C4-2B (cell line): ENCODE measurements around the gene TFEB.
A peak's percentile ranks its signal among the peaks of the same experiment; 100 is the strongest.

Experiments used
- H3K27ac ChIP-seq: fragments of 450-650 bp; 2 replicates; pipeline ENCODE4 v1.5.1; 2017
- ZFX ChIP-seq: fragments of 450-650 bp; IDR thresholded peaks from 2 replicates; pipeline ENCODE4 v1.6.1; 2017
- TF ChIP-seq, protein P1 (sequence below): fragments of 450-650 bp; conservative IDR thresholded peaks from 2 replicates; pipeline ENCODE4 v1.5.1; 2017; ENCODE audit warnings: mild to moderate bottlenecking

TFEB gene

GRCh38 chr6:41654698-41655151 lies 80.7 kb downstream of the TFEB start:
- TF ChIP-seq, protein P1, sequence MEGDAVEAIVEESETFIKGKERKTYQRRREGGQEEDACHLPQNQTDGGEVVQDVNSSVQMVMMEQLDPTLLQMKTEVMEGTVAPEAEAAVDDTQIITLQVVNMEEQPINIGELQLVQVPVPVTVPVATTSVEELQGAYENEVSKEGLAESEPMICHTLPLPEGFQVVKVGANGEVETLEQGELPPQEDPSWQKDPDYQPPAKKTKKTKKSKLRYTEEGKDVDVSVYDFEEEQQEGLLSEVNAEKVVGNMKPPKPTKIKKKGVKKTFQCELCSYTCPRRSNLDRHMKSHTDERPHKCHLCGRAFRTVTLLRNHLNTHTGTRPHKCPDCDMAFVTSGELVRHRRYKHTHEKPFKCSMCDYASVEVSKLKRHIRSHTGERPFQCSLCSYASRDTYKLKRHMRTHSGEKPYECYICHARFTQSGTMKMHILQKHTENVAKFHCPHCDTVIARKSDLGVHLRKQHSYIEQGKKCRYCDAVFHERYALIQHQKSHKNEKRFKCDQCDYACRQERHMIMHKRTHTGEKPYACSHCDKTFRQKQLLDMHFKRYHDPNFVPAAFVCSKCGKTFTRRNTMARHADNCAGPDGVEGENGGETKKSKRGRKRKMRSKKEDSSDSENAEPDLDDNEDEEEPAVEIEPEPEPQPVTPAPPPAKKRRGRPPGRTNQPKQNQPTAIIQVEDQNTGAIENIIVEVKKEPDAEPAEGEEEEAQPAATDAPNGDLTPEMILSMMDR, result no peak
- TF ChIP-seq ZFX, result no peak
- H3K27ac ChIP-seq, result no peak overlapping the region

DNA sequence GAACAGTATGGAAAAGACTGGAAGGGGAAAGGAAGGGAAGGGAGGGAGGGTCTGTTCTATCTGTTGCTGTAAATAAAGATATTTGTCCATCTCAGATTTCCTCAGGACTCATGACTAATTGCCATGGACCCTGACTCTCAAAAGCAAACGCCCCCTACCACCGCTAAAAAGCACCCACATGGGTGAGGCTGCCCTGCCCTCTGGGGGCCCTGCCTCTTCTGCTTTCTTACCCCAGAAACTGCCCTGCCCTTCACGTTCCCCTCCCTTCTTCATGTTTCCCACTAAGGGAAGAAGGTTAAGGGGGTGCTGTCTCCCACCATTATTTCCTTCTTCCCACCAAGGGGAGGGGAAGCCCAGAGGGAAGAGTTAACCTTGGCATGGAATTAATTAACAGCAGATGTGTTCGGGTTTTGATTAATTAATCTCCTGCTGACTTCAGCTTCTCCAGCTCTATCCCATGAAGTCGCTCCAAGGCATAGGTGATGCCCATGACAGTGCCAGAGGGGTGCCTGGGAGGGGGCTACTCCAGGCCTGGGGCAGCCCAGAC lies 81.2 kb downstream of the TFEB start:
- TF ChIP-seq ZFX, result no peak
- TF ChIP-seq, protein P1, result no peak
- no peak overlapping the region for H3K27ac ChIP-seq

DNA sequence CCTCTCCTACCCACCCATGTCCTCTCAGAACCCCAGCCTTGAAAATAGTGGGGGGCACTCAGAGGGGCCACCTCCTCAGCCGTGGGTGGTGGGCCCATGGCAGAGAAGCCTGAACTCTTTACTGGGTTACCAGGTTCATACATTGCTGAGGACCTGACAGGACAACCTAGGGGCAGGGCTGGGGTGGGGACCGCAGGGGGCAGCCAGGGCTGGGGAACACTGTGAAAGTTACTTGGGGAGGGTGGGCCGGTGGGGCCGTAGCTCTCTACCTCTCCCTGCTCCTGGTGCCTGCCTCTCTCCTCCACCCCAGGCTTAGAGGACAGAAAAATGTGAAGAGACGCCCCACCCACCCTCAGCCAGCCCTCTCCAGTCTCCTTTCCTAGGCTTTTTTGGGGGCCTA lies 81.7 kb downstream of the TFEB start:
- TF ChIP-seq, protein P1, result no peak
- TF ChIP-seq ZFX, result no peak
- H3K27ac ChIP-seq, result peak overlapping the region; percentile 54

DNA sequence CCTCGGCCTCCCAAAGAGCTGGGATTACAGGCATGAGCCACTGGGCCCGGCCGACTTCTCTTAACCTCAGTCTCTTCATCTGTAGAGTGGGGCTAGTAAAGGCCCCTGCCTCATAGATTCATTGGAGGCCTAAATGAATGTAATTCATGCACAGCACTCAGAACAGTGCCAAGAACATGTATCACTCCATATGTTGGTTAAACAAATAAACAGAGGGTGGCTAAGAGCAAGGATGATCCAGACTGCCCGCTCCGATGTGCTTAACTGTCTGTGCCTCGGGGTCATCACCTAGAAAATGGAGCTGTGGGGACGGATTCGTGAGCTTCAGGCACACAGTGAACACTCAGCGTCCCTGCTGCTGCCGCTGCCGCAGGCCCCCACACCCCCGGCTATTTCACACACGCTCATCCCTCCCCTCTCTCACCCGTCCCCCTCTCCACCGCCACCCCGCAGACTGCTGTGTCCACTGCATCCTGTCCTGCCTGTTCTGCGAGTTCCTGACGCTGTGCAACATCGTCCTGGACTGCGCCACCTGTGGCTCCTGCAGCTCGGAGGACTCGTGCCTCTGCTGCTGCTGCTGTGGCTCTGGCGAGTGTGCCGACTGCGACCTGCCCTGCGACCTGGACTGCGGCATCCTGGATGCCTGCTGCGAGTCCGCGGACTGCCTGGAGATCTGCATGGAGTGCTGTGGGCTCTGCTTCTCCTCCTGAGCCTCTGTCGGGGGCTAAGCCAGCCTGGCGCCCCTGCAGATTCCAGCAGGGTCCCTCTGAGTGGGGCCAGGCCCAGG lies 82.3 kb downstream of the TFEB start:
- TF ChIP-seq, protein P1, result no peak; the same call in 1 of the 2 replicates
- TF ChIP-seq ZFX, result no peak
- H3K27ac ChIP-seq, result peak overlapping the region; percentile 54

DNA sequence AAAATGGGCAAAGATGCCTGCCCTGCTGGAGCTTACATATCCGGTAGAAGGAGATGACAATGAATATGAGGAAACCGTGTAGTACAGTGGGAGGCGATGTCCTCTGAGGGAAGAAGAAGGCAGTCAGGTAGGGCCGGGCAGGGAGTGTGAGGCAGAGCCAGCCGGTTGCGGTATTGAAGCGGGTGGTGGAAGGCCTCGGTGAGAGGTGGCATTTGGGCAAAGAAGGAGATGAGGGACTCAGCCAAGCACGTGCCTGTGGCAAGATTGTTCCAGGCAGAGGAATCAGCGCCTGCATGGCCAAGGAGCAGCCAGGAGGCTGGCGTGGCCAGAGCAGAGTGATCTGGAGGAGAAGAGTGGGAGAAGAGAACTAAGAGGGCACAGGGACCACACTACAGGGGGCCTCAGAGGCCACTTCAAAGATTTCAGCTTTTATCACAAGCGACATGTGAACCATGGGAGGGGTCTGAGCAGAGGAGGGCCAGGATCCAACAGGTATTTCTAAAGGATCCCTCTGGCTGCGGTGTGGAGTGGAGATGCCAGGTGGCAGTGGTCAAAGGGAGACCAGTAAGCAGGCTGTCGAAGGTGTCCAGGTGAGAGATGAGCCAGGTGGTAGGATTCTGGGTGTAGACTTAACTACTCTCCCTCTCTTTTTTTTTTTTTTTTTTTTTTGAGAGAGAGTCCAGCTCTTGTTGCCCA lies 83.3 kb downstream of the TFEB start:
- TF ChIP-seq, protein P1, result no peak
- TF ChIP-seq ZFX, result no peak
- peak overlapping the region; percentile 54 for H3K27ac ChIP-seq

GRCh38 chr6:41651246-41651961 lies 84.0 kb downstream of the TFEB start:
- TF ChIP-seq ZFX, result no peak
- TF ChIP-seq, protein P1, result no peak
- H3K27ac ChIP-seq, result no peak overlapping the region
